ENCODE results near the gene IRF9. TPM values are rescaled to one million over a fixed set of nuclear protein-coding genes. Genes with fewer than 3 reads are reported as not detected.

Gene IRF9
- total RNA-seq, 1 experiment from 2014 or later = 27.6 TPM

GRCh38 chr14:24195186-24196070 lies 34.4 kb downstream of the IRF9 start, which contains the start of gene TM9SF1:
TM9SF1 (minus strand) TSS chr14:24195441; CDS start chr14:24195019, 422 bp downstream.
- Histone ChIP-seq H3K27me3 (ENCODE audit: insufficient read depth, low read length) (no peaks in the 10 kb centered on the region), H3K23me2 (ENCODE audit: insufficient read length, low read depth, low read length, poor library complexity, severe bottlenecking) (peaks cover 8% of the 10 kb centered on the region), H3K79me1 (ENCODE audit: insufficient read depth, low read depth, low read length, poor library complexity, severe bottlenecking) (no peaks in the 10 kb centered on the region), H3K9ac (ENCODE audit: extremely low read depth, insufficient read length, low read length) (peak within 1 kb of the TSS; percentile 69), H2BK15ac (ENCODE audit: low read depth, low read length) (no peak within 1 kb of the TSS; the same call in 1 of the 2 replicates), H2BK20ac (ENCODE audit: low read depth, low read length, poor library complexity, severe bottlenecking) (no peak within 1 kb of the TSS), H2BK120ac (ENCODE audit: low read depth, low read length, poor library complexity, severe bottlenecking) (peak within 1 kb of the TSS; percentile 69), H4K20me1 (ENCODE audit: control insufficient read depth, insufficient read depth, insufficient read length) (no peaks in the 10 kb centered on the region), H3K23ac (ENCODE audit: insufficient read length, low read depth, low read length) (no peak within 1 kb of the TSS), H3K18ac (ENCODE audit: insufficient read length, low read depth, low read length) (peak within 1 kb of the TSS; percentile 87), H3K56ac (ENCODE audit: insufficient read length, low read depth, low read length) (no peak within 1 kb of the TSS), H3K4ac (ENCODE audit: low read depth, low read length) (no peak within 1 kb of the TSS), H3T11ph (ENCODE audit: low read length) (no peak within 1 kb of the TSS), H2BK5ac (ENCODE audit: insufficient read length, low read length) (no peak within 1 kb of the TSS), H2BK12ac (ENCODE audit: insufficient read length, low read depth, low read length) (peak within 1 kb of the TSS; percentile 17), H4K91ac (ENCODE audit: insufficient read length, low read depth, low read length) (no peak within 1 kb of the TSS), H4K5ac (ENCODE audit: insufficient read length, low read depth, low read length) (no peak within 1 kb of the TSS), H3K14ac (ENCODE audit: insufficient read depth, low read length) (peak within 1 kb of the TSS; percentile 94), H3K4me2 (ENCODE audit: insufficient read depth, insufficient read length, low read length) (peak within 1 kb of the TSS; percentile 71), H3K9me3 (ENCODE audit: control insufficient read depth, low read depth, low read length) (no peaks in the 10 kb centered on the region), H3K79me2 (ENCODE audit: insufficient read depth, low read length) (no peaks in the 10 kb centered on the region), H2AK5ac (ENCODE audit: insufficient read length, low read length) (no peak within 1 kb of the TSS), H3K27ac (ENCODE audit: insufficient read length, low read depth, low read length) (peak within 1 kb of the TSS; percentile 7), H2AFZ (ENCODE audit: low read length) (no peak within 1 kb of the TSS), H4K8ac (replicated peaks; ENCODE audit: insufficient read length, low read depth, low read length) (no peak within 1 kb of the TSS), H3K4me1 (ENCODE audit: insufficient read depth, low read length) (no peaks in the 10 kb centered on the region)
- Mint-ChIP-seq H3K9me3 (peaks cover 0 to 1% of the 10 kb centered on the region in 2 experiments; a peak in 2 of 5 replicates), H3K4me1 (peaks cover 24 to 26% of the 10 kb centered on the region in 2 experiments), H3K36me3 (ENCODE audit: insufficient read depth in 1 of 3, low read depth in 3 of 3) (peaks cover 17 to 52% (median 47%) of the 10 kb centered on the region in 3 experiments), H3K27ac (peak within 1 kb of the TSS; percentile 96 to 98 (median 97)), H3K4me3 (peak within 1 kb of the TSS; percentile 92 to 98), H3K27me3 (ENCODE audit: low read depth) (no peaks in the 10 kb centered on the region)
- no peak for TF ChIP-seq CTCF (conservative IDR thresholded peaks at IDR 0.05)
- DNase-seq = peak; percentile 89
- no CpG with 5 or more reads among the region's 89 CpGs for WGBS (ENCODE audit: extremely low coverage, insufficient read length, low lambda C conversion rate)

Data from H9 (cell line).